Uterus (tissue), 4 donors: Measurements from ENCODE around the gene NSL1. TPM values are rescaled to one million over a fixed set of nuclear protein-coding genes. Genes with fewer than 3 reads are reported as not detected.

Source experiments
- DNase-seq, 2 donors: peaks; one replicate each; pipeline ENCODE4 v3.0.0-alpha.2; 2019 to 2020
- H3K27ac ChIP-seq, 2 donors: fragments of 200-600 bp; sonication (generic); 1 replicate in 1 of 2; 2 replicates in 1 of 2; pipeline ENCODE4 v1.5.1; 2016 to 2018
- H3K27me3 ChIP-seq, 2 donors: fragments of 200-600 bp; sonication (generic); one replicate each; pipeline ENCODE4 v1.5.1; 2018 to 2019; ENCODE audit warnings: control low read depth in 1 of 2
- H3K36me3 ChIP-seq, 2 donors: fragments of 200-600 bp; sonication (generic); one replicate each; pipeline ENCODE4 v1.5.1; 2019; ENCODE audit warnings: control low read depth in 1 of 2
- H3K4me1 ChIP-seq, 2 donors: fragments of 200-600 bp; sonication (generic); one replicate each; pipeline ENCODE4 v1.5.1; 2018 to 2019; ENCODE audit warnings: control low read depth in 1 of 2
- H3K4me3 ChIP-seq, 2 donors: fragments of 200-600 bp; sonication (generic); 1 replicate in 1 of 2; 2 replicates in 1 of 2; pipeline ENCODE4 v1.5.1; 2018 to 2019; ENCODE audit warnings: mild to moderate bottlenecking in 1 of 2
- H3K9me3 ChIP-seq, 2 donors: fragments of 200-600 bp; sonication (generic); one replicate each; pipeline ENCODE4 v1.5.1; 2019; ENCODE audit warnings: control low read depth in 1 of 2
- CTCF ChIP-seq, 4 experiments: fragments of 200-600 bp in 2 of 4; fragments of 450-650 bp in 2 of 4; sonication (generic) in 2 of 4; IDR thresholded peaks; one replicate each; pipeline ENCODE4 v1.5.1; 2016 to 2019; ENCODE audit warnings: antibody characterized with exemption in 4 of 4, mild to moderate bottlenecking in 2 of 4, moderate library complexity in 1 of 4
- POLR2A ChIP-seq, 2 donors: fragments of 450-650 bp; IDR thresholded peaks; one replicate each; pipeline ENCODE4 v1.6.1; 2016; ENCODE audit warnings: antibody characterized with exemption in 2 of 2, mild to moderate bottlenecking in 1 of 2, moderate library complexity in 1 of 2
- intact Hi-C: fragments of 100-400 bp; cut with DNase I; formaldehyde crosslinking; loops from one replicate; pipeline ENCODE4 v1.15.1; 2023; ENCODE audit warnings: low total_unique reads
- total RNA-seq, 4 donors: library from RNA; depleted of rRNA in 3 of 4; stranded (reverse); fragments of >200 nt in 3 of 4; gene quantifications; one replicate each; pipeline versions ENCODE4 v1.1.0 to v1.2.4, GENCODE V29; 2014 to 2023
- donor health status: DM: yes; HTN: yes; CAD: no.

NSL1 gene
- total RNA-seq, 4 donors from 2014 or later = 39.1 to 73.8 (median 60.5) TPM

- H3K9me3 ChIP-seq = no peaks in the 10 kb centered on the region
- H3K4me1 ChIP-seq = peaks cover 0 to 11% of the 10 kb centered on the region in 2 donors
- DNase-seq = no peak
- H3K27me3 ChIP-seq = no peaks in the 10 kb centered on the region
- TF ChIP-seq CTCF (IDR thresholded peaks at IDR 0.05) (no peak), POLR2A (IDR thresholded peaks at IDR 0.05) (no peak)
- no peak overlapping the region for H3K4me3 ChIP-seq
- H3K27ac ChIP-seq = no peak overlapping the region
- no peaks in the 10 kb centered on the region for H3K36me3 ChIP-seq
- intact Hi-C loops = no loop called here
Measured at GRCh38 chr1:212794561-212795014, 3.0 kb upstream of the NSL1 start.

- intact Hi-C loops = no loop called here
Measured at GRCh38 chr1:212792396-212792908, 875 bp upstream of the NSL1 start.

GRCh38 chr1:212791261-212791675 lies 309 bp downstream of the NSL1 start:
- Histone ChIP-seq H3K4me1 (peaks cover 0 to 16% of the 10 kb centered on the region in 2 donors), H3K27me3 (no peaks in the 10 kb centered on the region), H3K9me3 (no peaks in the 10 kb centered on the region), H3K36me3 (no peaks in the 10 kb centered on the region), H3K4me3 (peak overlapping the region; percentile 80 to 83), H3K27ac (peak overlapping the region; percentile 89 to 91)
- TF ChIP-seq POLR2A (IDR thresholded peaks at IDR 0.05) (no peak), CTCF (IDR thresholded peaks at IDR 0.05) (no peak)
- no peak for DNase-seq
- intact Hi-C loops = no loop called here

More at GRCh38 chr1:212792396-212792908, 875 bp upstream of the NSL1 start:
- DNase-seq = no peak
- Histone ChIP-seq H3K4me3 (peak overlapping the region; percentile 80 to 83), H3K4me1 (peaks cover 0 to 16% of the 10 kb centered on the region in 2 donors), H3K9me3 (no peaks in the 10 kb centered on the region), H3K36me3 (no peaks in the 10 kb centered on the region), H3K27me3 (no peaks in the 10 kb centered on the region), H3K27ac (peak overlapping the region; percentile 89 to 91)
- TF ChIP-seq CTCF (IDR thresholded peaks at IDR 0.05) (no peak), POLR2A (IDR thresholded peaks at IDR 0.05) (no peak)

- no peak for TF ChIP-seq CTCF (IDR thresholded peaks at IDR 0.05)
- TF ChIP-seq POLR2A (IDR thresholded peaks at IDR 0.05) = no peak
- intact Hi-C loops = loop anchor here (10.0 kb wide), 1 partner anchor 121 kb away; no protein-coding TSS in a partner anchor
- DNase-seq = no peak
- H3K36me3 ChIP-seq = no peaks in the 10 kb centered on the region
- no peaks in the 10 kb centered on the region for H3K9me3 ChIP-seq
- H3K27ac ChIP-seq = no peak overlapping the region
- peaks cover 0 to 15% of the 10 kb centered on the region in 2 donors for H3K4me1 ChIP-seq
- H3K4me3 ChIP-seq = no peak overlapping the region
- no peaks in the 10 kb centered on the region for H3K27me3 ChIP-seq
Measured at GRCh38 chr1:212785871-212786270, 5.7 kb downstream of the NSL1 start.

GRCh38 chr1:212783976-212784375 lies 7.6 kb downstream of the NSL1 start:
- TF ChIP-seq CTCF (IDR thresholded peaks at IDR 0.05) (no peak), POLR2A (IDR thresholded peaks at IDR 0.05) (no peak)
- no peaks in the 10 kb centered on the region for H3K36me3 ChIP-seq
- intact Hi-C loops = loop anchor here (10.0 kb wide), 1 partner anchor 119 kb away; no protein-coding TSS in a partner anchor

More at GRCh38 chr1:212783976-212784375, 7.6 kb downstream of the NSL1 start:
- Histone ChIP-seq H3K4me1 (no peaks in the 10 kb centered on the region), H3K27me3 (no peaks in the 10 kb centered on the region), H3K4me3 (no peak overlapping the region), H3K27ac (no peak overlapping the region), H3K9me3 (no peaks in the 10 kb centered on the region)
- DNase-seq = no peak
